ENCODE results near the gene DNAI1.

- TF ChIP-seq CTCF (IDR thresholded peaks at IDR 0.05) (no peak), EZH2phosphoT487 (IDR thresholded peaks at IDR 0.05) (no peak)
These were observed 6.9 kb downstream of the DNAI1 start for GRCh38 chr9:34465468-34465867.
